Measurements from ENCODE around the gene ENOX1.

ENOX1 gene

DNA sequence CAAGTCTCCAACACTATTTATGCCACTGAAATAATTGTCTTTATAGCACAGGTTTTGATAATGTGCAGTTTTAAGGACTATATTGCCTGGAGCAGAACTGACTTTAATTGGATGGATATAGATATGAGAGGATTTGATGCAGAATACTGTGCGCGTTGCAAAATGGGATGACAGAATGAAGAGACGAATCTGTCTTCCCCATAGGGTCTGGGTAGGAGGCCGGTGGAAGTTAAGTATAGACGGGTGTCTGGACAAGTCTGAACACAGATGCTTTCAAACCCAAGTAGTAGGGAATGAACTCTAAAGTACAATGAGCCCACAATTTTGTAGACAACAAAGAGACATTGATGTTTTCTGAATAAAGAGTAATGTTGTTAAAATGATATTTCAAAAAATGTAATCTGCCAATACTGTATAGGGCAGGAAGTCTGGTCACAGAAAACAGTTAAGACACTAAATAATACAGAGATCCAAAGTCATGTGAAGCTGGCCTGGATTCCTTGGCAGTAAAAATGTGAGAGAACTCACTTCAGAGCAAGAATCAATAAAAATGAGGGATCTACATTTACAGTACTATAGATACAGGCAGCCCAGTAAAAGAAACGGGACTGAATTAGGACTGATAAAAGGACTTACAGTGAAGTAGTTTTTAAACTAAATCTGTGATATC, 125.5 kb downstream of the ENOX1 start:
- TF ChIP-seq SNAI2 (CRISPR knock-in tag; IDR thresholded peaks at IDR 0.05), result no peak
- no peak for TF ChIP-seq ZNF70 (CRISPR knock-in tag; IDR thresholded peaks at IDR 0.05)
- no peak for TF ChIP-seq ZNF565 (CRISPR knock-in tag; conservative IDR thresholded peaks at IDR 0.05; ENCODE audit: low read depth)
- TF ChIP-seq, protein P1, sequence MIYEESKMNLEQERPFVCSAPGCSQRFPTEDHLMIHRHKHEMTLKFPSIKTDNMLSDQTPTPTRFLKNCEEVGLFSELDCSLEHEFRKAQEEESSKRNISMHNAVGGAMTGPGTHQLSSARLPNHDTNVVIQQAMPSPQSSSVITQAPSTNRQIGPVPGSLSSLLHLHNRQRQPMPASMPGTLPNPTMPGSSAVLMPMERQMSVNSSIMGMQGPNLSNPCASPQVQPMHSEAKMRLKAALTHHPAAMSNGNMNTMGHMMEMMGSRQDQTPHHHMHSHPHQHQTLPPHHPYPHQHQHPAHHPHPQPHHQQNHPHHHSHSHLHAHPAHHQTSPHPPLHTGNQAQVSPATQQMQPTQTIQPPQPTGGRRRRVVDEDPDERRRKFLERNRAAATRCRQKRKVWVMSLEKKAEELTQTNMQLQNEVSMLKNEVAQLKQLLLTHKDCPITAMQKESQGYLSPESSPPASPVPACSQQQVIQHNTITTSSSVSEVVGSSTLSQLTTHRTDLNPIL (CRISPR knock-in tag; IDR thresholded peaks at IDR 0.05; ENCODE audit: low read depth), result no peak
- no peak for TF ChIP-seq CSDC2 (CRISPR knock-in tag; IDR thresholded peaks at IDR 0.05)
- no peak for TF ChIP-seq ISL1 (CRISPR knock-in tag; IDR thresholded peaks at IDR 0.05)
- TF ChIP-seq RARB (CRISPR knock-in tag; IDR thresholded peaks at IDR 0.05), result no peak
- TF ChIP-seq, protein P2, sequence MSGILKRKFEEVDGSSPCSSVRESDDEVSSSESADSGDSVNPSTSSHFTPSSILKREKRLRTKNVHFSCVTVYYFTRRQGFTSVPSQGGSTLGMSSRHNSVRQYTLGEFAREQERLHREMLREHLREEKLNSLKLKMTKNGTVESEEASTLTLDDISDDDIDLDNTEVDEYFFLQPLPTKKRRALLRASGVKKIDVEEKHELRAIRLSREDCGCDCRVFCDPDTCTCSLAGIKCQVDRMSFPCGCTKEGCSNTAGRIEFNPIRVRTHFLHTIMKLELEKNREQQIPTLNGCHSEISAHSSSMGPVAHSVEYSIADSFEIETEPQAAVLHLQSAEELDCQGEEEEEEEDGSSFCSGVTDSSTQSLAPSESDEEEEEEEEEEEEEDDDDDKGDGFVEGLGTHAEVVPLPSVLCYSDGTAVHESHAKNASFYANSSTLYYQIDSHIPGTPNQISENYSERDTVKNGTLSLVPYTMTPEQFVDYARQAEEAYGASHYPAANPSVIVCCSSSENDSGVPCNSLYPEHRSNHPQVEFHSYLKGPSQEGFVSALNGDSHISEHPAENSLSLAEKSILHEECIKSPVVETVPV (CRISPR knock-in tag; IDR thresholded peaks at IDR 0.05), result no peak
- TF ChIP-seq ZFP30 (CRISPR knock-in tag; IDR thresholded peaks at IDR 0.05), result no peak
- no peak for TF ChIP-seq ZFP3 (CRISPR knock-in tag; IDR thresholded peaks at IDR 0.05)
- no peak for ATAC-seq

DNA sequence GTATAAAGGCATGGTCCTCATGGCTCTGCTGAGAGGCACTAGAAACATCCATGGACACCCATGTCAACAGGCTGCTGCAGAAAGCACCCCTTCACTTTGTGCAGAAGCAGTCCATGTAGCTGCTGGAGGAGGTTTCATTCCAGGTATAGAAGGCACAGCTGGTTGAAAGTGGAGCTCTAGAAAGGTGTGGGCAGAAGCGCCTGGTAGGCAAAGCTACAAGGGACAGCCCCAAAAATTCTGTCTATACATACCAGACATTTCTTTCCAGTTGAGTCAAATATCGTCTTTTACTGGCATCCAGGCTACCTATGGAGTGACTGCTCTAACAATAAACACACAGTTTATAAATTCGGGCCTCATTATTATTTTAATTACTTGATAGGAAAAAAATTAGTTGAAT, 129.3 kb downstream of the ENOX1 start:
- no peak for ATAC-seq
- TF ChIP-seq ISL1 (CRISPR knock-in tag; IDR thresholded peaks at IDR 0.05), result no peak
- TF ChIP-seq, protein P1 (CRISPR knock-in tag; IDR thresholded peaks at IDR 0.05; ENCODE audit: low read depth), result no peak
- no peak for TF ChIP-seq ZFP30 (CRISPR knock-in tag; IDR thresholded peaks at IDR 0.05)
- TF ChIP-seq, protein P3, sequence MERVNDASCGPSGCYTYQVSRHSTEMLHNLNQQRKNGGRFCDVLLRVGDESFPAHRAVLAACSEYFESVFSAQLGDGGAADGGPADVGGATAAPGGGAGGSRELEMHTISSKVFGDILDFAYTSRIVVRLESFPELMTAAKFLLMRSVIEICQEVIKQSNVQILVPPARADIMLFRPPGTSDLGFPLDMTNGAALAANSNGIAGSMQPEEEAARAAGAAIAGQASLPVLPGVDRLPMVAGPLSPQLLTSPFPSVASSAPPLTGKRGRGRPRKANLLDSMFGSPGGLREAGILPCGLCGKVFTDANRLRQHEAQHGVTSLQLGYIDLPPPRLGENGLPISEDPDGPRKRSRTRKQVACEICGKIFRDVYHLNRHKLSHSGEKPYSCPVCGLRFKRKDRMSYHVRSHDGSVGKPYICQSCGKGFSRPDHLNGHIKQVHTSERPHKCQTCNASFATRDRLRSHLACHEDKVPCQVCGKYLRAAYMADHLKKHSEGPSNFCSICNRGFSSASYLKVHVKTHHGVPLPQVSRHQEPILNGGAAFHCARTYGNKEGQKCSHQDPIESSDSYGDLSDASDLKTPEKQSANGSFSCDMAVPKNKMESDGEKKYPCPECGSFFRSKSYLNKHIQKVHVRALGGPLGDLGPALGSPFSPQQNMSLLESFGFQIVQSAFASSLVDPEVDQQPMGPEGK (CRISPR knock-in tag; IDR thresholded peaks at IDR 0.05; ENCODE audit: borderline replicate concordance), result no peak
- TF ChIP-seq GLIS3 (CRISPR knock-in tag; IDR thresholded peaks at IDR 0.05), result no peak
- TF ChIP-seq ZNF565 (CRISPR knock-in tag; conservative IDR thresholded peaks at IDR 0.05; ENCODE audit: low read depth), result no peak
- TF ChIP-seq, protein P2 (CRISPR knock-in tag; IDR thresholded peaks at IDR 0.05), result no peak
- no peak for TF ChIP-seq ESRRG (CRISPR knock-in tag; IDR thresholded peaks at IDR 0.05)
- TF ChIP-seq TOX (CRISPR knock-in tag; IDR thresholded peaks at IDR 0.05; ENCODE audit: borderline replicate concordance), result no peak
- TF ChIP-seq BACH2 (CRISPR knock-in tag; IDR thresholded peaks at IDR 0.05; ENCODE audit: borderline replicate concordance), result no peak
- TF ChIP-seq, protein P4, sequence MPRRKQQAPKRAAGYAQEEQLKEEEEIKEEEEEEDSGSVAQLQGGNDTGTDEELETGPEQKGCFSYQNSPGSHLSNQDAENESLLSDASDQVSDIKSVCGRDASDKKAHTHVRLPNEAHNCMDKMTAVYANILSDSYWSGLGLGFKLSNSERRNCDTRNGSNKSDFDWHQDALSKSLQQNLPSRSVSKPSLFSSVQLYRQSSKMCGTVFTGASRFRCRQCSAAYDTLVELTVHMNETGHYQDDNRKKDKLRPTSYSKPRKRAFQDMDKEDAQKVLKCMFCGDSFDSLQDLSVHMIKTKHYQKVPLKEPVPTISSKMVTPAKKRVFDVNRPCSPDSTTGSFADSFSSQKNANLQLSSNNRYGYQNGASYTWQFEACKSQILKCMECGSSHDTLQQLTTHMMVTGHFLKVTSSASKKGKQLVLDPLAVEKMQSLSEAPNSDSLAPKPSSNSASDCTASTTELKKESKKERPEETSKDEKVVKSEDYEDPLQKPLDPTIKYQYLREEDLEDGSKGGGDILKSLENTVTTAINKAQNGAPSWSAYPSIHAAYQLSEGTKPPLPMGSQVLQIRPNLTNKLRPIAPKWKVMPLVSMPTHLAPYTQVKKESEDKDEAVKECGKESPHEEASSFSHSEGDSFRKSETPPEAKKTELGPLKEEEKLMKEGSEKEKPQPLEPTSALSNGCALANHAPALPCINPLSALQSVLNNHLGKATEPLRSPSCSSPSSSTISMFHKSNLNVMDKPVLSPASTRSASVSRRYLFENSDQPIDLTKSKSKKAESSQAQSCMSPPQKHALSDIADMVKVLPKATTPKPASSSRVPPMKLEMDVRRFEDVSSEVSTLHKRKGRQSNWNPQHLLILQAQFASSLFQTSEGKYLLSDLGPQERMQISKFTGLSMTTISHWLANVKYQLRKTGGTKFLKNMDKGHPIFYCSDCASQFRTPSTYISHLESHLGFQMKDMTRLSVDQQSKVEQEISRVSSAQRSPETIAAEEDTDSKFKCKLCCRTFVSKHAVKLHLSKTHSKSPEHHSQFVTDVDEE (CRISPR knock-in tag; IDR thresholded peaks at IDR 0.05), result no peak
- TF ChIP-seq SNAI2 (CRISPR knock-in tag; IDR thresholded peaks at IDR 0.05), result no peak

DNA sequence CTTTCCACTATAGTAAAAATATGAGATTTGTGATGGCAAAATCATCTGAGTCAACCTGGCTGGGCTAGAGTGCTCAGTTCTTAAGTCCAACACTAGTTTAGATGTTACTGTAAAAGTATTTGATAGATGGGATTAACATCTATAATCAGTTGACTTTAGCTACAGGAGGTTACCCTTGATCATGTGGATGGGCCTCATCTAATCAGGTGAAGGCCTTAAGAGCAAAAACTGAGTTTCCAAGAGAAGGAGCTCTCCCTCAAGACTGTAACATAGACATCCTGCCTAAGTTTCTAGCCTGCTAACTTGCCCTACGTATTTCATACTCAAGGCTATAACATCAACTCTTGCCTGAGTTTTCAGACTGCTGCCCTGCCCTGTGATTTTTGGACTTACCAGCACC, 132.8 kb downstream of the ENOX1 start:
- no peak for ATAC-seq
- TF ChIP-seq TCF4 (CRISPR knock-in tag; IDR thresholded peaks at IDR 0.05; ENCODE audit: borderline replicate concordance), result no peak
- TF ChIP-seq ZNF8 (CRISPR knock-in tag; IDR thresholded peaks at IDR 0.05), result 0 out of 2 replicates have a peak, but pooled peaks have one; percentile 38
